ENCODE measurements around the gene GLI3.

DNA sequence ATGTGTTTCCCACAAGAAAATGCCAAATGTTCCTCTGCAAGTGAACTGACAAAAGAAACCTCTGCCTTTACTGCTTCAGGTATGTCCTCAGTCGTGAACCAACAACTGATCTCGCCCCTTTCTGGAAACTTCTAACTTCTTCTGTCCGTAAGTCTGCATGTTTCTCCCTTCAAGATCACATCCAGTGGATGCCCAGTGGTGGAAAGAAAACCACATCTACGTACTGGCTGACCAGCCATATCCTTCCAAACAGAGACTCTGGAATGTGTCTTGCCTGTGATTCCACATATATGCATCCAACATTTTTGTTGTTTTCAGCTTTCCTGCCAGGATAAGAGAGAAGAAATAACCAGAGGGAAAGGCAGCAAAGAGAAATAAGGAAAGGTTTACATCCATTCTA, 152.7 kb downstream of the GLI3 start:
- TF ChIP-seq EP300 (IDR thresholded peaks at IDR 0.05; ENCODE audit: borderline replicate concordance in 1 of 2, low read depth in 2 of 2, low read length in 2 of 2), result no peak
- TF ChIP-seq MAX (IDR thresholded peaks at IDR 0.05), result no peak
